Testis (tissue), 3 donors: ENCODE measurements around the gene ZNF567. TPM values are rescaled to one million over a fixed set of nuclear protein-coding genes. Genes with fewer than 3 reads are reported as not detected.
"Not testable (repeated sequence)": the region's sequence is repeated elsewhere in the genome, so short reads cannot be mapped to it uniquely, and the experiment has no call there.

Source experiments
- DNase-seq: peaks from one replicate; pipeline ENCODE4 v3.0.0-alpha.2; 2019
- H3K27ac ChIP-seq, 2 donors: fragments of 200-600 bp; sonication (generic); one replicate each; pipeline ENCODE4 v1.5.1; 2019
- H3K27me3 ChIP-seq: fragments of 200-600 bp; sonication (generic); one replicate; pipeline ENCODE4 v1.5.1; 2019
- H3K36me3 ChIP-seq: fragments of 200-600 bp; sonication (generic); one replicate; pipeline ENCODE4 v1.5.1; 2017; ENCODE audit warnings: low read depth; ENCODE audit errors: missing control alignments
- H3K4me1 ChIP-seq: fragments of 200-600 bp; sonication (generic); one replicate; pipeline ENCODE4 v1.5.1; 2019
- H3K4me3 ChIP-seq, 2 donors: fragments of 200-600 bp; sonication (generic); one replicate each; pipeline ENCODE4 v1.5.1; 2017 to 2019
- H3K9me3 ChIP-seq: fragments of 200-600 bp; sonication (generic); one replicate; pipeline ENCODE4 v1.5.1; 2017
- POLR2A ChIP-seq: fragments of 450-650 bp; IDR thresholded peaks from one replicate; pipeline ENCODE4 v1.6.1; 2017; ENCODE audit warnings: antibody characterized with exemption, mild to moderate bottlenecking, moderate library complexity
- WGBS, 2 donors: methylation state at CpG; one replicate each; pipeline ENCODE4 v1.1.5; 2018; 5-methylcytosine and 5-hydroxymethylcytosine counted together
- intact Hi-C: fragments of 100-400 bp; cut with DNase I; formaldehyde crosslinking; loops from one replicate; pipeline ENCODE4 v1.15.1; 2023; ENCODE audit warnings: low total_unique reads
- polyA plus RNA-seq: library from polyadenylated mRNA; stranded (reverse); fragments of 350-450 nt; fragmentation: Illumina TruSeq; extraction: RNeasy Lipid Tissue Mini Kit (QIAGEN cat#74804); gene quantifications from one replicate; pipeline ENCODE4 v1.2.3, GENCODE V29; 2014; ENCODE audit warnings: low read depth, low replicate concordance; ENCODE audit not compliant: insufficient read depth
- total RNA-seq, 2 donors: library from RNA; depleted of rRNA; stranded (reverse); fragments of >200 nt; gene quantifications; one replicate each; pipeline ENCODE4 v1.2.3, GENCODE V29; 2016
- TF ChIP-seq, protein P1 (sequence below), 3 experiments: fragments of 450-650 bp in 2 of 3; fragments of 200-600 bp in 1 of 3; sonication (generic) in 1 of 3; IDR thresholded peaks; one replicate each; pipeline ENCODE4 v1.5.1; 2016 to 2019; ENCODE audit warnings: antibody characterized with exemption in 3 of 3, mild to moderate bottlenecking in 2 of 3, moderate library complexity in 1 of 3

ZNF567 gene
- total and polyA plus RNA-seq, 3 donors from 2014 or later = 9.8 to 17.9 (median 17.0) TPM

DNA sequence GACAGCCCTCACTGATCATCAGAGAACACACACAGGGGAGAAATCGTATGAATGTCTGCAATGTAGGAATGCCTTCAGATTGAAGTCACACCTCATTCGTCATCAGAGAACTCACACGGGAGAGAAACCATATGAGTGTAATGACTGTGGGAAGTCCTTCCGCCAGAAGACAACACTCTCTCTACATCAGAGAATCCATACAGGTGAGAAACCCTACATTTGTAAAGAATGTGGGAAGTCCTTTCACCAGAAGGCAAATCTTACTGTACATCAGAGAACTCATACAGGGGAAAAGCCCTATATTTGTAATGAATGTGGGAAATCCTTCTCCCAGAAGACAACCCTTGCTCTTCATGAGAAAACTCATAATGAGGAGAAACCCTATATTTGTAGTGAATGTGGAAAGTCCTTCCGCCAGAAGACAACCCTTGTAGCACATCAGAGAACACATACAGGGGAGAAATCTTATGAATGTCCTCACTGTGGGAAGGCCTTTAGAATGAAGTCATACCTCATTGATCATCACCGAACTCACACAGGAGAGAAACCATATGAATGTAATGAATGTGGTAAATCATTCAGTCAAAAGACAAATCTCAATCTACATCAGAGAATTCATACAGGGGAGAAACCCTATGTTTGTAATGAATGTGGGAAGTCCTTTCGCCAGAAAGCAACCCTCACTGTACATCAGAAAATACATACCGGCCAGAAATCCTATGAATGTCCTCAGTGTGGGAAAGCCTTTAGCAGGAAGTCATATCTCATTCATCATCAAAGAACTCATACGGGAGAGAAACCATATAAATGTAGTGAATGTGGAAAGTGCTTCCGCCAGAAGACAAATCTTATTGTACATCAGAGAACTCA is 32.5 kb downstream of the ZNF567 start:
- Histone ChIP-seq H3K4me1 (no peaks in the 10 kb centered on the region), H3K36me3 (peaks cover 3% of the 10 kb centered on the region), H3K4me3 (no peak overlapping the region), H3K9me3 (no peaks in the 10 kb centered on the region), H3K27me3 (no peaks in the 10 kb centered on the region), H3K27ac (no peak overlapping the region)
- intact Hi-C loops = no loop called here
- TF ChIP-seq, protein P1, sequence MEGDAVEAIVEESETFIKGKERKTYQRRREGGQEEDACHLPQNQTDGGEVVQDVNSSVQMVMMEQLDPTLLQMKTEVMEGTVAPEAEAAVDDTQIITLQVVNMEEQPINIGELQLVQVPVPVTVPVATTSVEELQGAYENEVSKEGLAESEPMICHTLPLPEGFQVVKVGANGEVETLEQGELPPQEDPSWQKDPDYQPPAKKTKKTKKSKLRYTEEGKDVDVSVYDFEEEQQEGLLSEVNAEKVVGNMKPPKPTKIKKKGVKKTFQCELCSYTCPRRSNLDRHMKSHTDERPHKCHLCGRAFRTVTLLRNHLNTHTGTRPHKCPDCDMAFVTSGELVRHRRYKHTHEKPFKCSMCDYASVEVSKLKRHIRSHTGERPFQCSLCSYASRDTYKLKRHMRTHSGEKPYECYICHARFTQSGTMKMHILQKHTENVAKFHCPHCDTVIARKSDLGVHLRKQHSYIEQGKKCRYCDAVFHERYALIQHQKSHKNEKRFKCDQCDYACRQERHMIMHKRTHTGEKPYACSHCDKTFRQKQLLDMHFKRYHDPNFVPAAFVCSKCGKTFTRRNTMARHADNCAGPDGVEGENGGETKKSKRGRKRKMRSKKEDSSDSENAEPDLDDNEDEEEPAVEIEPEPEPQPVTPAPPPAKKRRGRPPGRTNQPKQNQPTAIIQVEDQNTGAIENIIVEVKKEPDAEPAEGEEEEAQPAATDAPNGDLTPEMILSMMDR (IDR thresholded peaks at IDR 0.05) = no peak
- no peak for TF ChIP-seq POLR2A
- no peak for DNase-seq
- 97% methylated on average over 10 of the region's 10 CpGs for WGBS, 2 donors

DNA sequence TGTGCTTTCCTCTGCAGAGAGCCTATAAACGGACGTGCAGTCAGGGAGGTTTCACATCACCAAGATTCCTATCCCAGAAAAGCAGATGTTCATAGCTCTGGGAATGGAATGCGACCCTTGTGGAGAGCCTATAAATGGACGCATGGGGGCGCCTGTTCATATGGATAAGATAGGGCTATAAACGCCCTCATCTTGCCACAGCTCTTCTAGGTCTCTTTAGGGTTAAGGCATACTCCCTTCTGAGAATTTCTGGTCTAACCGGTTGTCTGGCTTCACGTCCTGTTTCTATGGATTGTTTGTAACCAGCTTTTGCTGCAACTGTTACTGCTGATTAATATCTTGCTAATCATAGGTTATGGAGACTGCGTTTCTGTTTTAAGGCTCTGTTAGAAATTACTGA is 48.8 kb downstream of the ZNF567 start:
- H3K36me3 ChIP-seq, intact Hi-C loops, H3K4me1 ChIP-seq, DNase-seq, H3K27me3 ChIP-seq, H3K27ac ChIP-seq, H3K9me3 ChIP-seq, H3K4me3 ChIP-seq: not testable (repeated sequence)
- WGBS, 2 donors = 58 to 69% methylated on average over 9 of the region's 9 CpGs

DNA sequence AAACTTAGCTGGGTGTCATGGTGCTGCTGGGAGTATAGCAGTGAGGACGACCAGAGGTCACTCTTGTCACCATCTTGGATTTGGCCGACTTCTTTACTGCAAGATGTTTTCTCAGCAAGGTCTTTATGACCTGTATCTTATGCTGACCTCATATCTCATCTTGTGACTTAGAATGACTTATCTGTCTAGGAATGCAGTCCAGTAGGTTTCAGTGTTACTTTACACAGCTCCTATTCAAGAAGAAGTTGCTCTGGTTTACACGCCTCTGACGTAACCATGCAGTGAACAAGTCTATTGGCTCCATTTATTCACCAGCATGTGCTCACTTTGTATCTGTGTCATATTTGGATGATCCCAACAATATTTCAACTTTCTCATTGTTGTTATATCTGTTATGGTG is 58.5 kb downstream of the ZNF567 start:
- no peaks in the 10 kb centered on the region for H3K36me3 ChIP-seq
- no peak for DNase-seq
- TF ChIP-seq, protein P1 (IDR thresholded peaks at IDR 0.05) = no peak
- TF ChIP-seq POLR2A = no peak

DNA sequence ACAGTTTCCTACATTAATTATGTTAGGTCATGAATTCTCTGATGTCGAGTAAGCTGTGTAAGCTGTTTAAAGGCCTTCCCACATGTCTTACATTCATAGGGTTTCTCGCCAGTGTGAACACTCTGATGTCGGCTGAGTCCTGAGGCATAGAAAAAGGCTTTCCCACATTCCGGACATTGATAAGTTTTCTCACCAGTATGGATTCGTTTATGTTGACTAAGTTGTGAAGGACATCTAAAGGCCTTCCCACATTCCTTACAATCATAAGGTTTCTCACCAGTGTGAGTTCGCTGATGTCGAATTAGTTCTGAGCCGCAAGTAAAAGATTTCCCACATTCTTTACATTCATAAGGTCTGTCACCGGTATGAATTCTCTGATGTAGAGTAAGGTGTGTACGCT is 60.3 kb downstream of the ZNF567 start:
- intact Hi-C loops = no loop called here
- H3K27ac ChIP-seq = no peak overlapping the region
- WGBS, 2 donors = 96 to 97% methylated on average over 10 of the region's 10 CpGs
- H3K27me3 ChIP-seq = no peaks in the 10 kb centered on the region
- H3K9me3 ChIP-seq = no peaks in the 10 kb centered on the region
- no peak for TF ChIP-seq POLR2A
- TF ChIP-seq, protein P1 (IDR thresholded peaks at IDR 0.05) = no peak
- no peaks in the 10 kb centered on the region for H3K4me1 ChIP-seq
- H3K4me3 ChIP-seq = no peak overlapping the region
- DNase-seq = no peak
- H3K36me3 ChIP-seq = no peaks in the 10 kb centered on the region

More for the DNA sequence above, 58.5 kb downstream of the ZNF567 start:
- H3K4me1 ChIP-seq = no peaks in the 10 kb centered on the region
- WGBS, 2 donors = 93 to 96% methylated on average over 4 of the region's 4 CpGs
- H3K9me3 ChIP-seq = no peaks in the 10 kb centered on the region
- no peak overlapping the region for H3K4me3 ChIP-seq
- H3K27ac ChIP-seq = no peak overlapping the region
- intact Hi-C loops = no loop called here
- no peaks in the 10 kb centered on the region for H3K27me3 ChIP-seq

DNA sequence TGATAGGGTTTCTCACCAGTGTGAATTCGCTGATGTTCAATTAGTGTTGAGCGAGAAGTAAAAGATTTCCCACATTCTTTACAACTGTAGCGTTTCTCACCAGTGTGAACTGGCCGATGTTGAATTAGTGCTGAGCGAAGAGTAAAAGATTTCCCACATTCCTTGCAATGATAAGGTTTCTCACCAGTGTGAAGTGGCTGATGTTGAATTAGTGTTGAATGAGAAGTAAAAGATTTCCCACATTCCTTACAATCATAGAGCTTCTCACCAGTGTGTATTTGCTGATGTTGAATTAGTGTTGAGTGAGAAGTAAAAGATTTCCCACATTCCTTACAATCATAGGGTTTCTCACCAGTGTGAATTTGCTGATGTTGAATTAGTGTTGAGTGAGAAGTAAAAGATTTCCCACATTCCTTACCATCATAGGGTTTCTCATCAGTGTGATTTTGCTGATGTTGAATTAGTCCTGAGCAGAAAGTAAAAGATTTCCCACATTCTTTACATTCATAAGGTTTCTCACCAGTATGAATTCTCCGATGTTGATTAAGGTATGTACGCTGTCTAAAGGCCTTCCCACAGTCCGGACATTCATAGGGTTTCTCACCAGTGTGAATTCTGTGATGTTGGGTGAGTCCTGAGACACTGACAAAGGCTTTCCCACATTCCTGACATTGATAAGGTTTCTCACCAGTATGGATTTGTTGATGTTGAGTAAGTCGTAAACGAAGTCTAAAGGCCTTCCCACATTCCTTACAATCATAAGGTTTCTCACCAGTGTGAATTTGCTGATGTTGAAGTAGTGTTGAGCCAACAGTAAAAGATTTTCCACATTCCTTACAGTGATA is 61.2 kb downstream of the ZNF567 start:
- no peak for TF ChIP-seq POLR2A
- TF ChIP-seq, protein P1 (IDR thresholded peaks at IDR 0.05) = no peak
- 96 to 97% methylated on average over 10 of the region's 10 CpGs for WGBS, 2 donors
- intact Hi-C loops = no loop called here
- Histone ChIP-seq H3K36me3 (no peaks in the 10 kb centered on the region), H3K27ac (no peak overlapping the region), H3K4me3 (no peak overlapping the region), H3K9me3 (no peaks in the 10 kb centered on the region), H3K27me3 (no peaks in the 10 kb centered on the region), H3K4me1 (no peaks in the 10 kb centered on the region)
- DNase-seq = no peak

DNA sequence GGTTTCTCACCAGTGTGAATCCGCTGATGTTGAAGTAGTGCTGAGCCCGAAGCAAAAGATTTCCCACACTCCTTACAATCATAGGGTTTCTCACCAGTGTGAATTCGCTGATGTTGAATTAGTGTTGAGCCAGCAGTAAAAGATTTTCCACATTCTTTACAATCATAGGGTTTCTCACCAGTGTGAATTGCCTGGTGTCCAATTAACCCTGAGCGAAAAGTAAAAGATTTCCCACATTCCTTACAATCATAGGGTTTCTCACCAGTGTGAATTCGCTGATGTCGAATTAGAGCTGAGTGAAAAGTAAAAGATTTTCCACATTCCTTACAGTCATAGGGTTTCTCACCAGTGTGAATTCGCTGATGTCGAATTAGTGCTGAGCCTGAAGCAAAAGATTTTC is 62.2 kb downstream of the ZNF567 start:
- 92 to 93% methylated on average over 8 of the region's 8 CpGs for WGBS, 2 donors
- H3K27me3 ChIP-seq, H3K4me1 ChIP-seq, intact Hi-C loops, H3K27ac ChIP-seq, H3K4me3 ChIP-seq, DNase-seq, H3K36me3 ChIP-seq, H3K9me3 ChIP-seq: not testable (repeated sequence)
